Measurements from ENCODE around the gene MAP2K7.
A peak's percentile ranks its signal among the peaks of the same experiment; 100 is the strongest.
"Not testable (repeated sequence)": the region's sequence is repeated elsewhere in the genome, so short reads cannot be mapped to it uniquely, and the experiment has no call there.

The MAP2K7 gene

DNA sequence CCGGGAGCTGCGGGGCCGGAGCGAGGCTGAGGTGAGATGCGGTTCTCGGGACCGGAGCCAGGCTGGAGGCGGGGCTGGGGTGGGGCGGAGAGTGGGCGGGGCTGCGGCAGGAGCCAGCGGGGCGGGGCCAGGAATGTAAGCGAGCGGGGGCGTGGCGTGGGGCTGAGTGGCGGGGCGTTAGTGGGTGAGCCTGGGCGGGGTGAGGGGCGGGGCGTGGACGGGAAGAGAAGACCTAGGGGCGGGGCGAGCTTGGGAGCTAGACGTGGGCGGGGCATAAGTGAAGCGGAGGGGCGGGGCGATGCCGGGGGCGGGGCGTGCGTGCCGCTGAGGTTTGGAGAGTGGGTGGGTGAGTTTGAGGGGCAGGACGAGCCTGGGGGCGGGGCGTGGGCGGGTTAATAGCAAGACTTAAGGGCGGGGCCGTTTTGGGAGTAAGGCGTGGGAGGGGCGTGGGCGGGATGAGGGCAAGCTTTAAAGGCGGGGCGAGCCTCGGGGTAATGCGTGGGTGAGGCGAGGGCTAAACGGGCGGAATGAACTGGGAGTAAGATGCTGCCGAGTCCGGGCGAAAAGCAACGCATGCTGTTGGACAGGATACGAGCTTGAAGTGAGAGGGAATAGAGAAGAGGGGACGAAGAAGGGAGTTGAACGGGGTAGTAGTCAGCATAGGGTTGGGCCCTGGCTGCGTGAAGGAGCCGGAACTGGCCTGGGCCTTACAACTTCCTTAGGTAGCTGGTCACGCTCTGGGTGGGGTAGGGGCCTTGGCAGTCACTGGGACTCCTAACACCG is 17.0 kb downstream of the MAP2K7 start:
- peak; percentile 100 for DNase-seq

DNA sequence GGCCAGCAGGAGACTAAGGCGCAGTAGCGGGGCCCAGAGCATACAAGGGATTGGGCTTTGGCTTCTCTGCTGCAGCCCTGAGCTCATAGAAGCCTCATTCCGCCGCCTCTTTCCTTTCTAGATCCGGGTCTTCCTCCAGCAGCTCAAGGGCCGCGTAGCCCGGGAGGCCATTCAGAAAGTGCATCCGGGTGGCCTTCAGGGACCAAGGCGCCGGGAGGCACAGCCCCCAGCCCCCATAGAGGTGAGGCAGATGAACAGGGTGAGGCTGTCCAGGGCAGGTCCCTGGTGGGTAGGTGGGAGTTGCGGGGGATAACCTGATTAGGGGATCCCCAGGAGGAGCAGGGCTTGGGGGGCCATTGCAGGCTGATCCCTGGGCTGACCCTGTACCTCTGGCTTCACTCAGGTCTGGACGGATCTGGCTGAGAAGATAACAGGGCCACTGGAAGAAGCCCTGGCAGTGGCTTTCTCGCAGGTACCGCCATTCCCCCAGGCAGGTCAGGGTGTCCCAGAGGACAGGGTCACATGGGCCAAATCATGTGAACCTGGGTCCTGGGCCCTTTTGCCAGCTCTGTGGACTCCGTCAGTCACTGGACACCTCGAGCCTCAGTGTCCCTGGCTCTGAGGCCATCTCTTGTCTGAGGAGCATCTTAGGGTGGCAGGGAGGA is 17.8 kb downstream of the MAP2K7 start:
- no peak for DNase-seq

DNA sequence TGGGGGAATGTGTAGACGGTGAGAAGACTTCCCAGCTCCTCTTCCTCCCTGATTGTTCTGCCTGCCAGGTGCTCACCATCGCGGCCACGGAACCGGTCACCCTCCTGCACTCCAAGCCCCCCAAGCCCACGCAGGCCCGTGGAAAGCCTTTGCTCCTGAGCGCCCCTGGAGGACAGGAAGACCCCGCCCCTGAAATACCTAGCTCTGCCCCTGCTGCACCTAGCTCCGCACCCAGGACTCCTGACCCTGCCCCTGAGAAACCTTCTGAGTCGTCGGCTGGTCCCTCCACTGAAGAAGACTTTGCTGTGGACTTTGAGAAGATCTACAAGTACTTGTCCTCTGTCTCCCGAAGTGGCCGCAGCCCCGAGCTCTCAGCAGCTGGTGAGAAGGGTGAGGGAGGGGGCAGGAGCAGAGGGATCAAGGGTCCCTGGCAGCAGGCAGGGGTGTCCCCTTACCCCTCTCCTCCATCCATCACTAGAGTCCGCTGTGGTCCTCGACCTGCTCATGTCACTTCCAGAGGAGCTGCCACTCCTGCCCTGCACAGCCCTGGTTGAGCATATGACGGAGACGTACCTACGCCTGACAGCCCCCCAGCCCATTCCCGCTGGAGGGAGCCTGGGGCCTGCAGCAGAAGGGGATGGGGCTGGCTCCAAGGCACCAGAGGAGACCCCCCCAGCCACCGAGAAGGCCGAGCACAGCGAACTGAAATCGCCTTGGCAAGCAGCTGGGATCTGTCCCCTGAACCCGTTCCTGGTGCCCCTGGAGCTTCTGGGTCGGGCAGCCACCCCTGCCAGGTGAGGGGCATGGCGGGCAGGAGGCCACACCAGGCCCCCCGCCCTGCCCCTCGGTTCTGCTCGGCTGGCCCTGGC is 18.5 kb downstream of the MAP2K7 start:
- no peak for DNase-seq

DNA sequence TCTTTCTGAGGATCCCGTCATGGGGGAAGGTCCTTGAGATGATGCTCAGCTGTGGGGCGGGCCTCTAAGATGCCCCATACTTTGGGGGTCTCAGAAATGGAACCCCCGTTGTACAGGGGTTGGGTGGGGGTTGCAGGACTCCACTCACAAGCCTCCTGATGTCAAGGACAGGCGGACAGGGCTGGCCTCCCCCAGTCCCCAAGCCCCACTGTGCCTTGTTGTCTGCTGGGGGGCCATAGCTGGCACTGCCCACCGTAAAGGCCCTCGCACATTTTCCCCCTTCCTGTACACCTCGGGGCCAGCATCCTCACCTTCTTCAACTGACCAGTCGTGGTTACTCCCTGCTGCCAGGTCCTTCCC is 19.1 kb downstream of the MAP2K7 start:
- DNase-seq = no peak

DNA sequence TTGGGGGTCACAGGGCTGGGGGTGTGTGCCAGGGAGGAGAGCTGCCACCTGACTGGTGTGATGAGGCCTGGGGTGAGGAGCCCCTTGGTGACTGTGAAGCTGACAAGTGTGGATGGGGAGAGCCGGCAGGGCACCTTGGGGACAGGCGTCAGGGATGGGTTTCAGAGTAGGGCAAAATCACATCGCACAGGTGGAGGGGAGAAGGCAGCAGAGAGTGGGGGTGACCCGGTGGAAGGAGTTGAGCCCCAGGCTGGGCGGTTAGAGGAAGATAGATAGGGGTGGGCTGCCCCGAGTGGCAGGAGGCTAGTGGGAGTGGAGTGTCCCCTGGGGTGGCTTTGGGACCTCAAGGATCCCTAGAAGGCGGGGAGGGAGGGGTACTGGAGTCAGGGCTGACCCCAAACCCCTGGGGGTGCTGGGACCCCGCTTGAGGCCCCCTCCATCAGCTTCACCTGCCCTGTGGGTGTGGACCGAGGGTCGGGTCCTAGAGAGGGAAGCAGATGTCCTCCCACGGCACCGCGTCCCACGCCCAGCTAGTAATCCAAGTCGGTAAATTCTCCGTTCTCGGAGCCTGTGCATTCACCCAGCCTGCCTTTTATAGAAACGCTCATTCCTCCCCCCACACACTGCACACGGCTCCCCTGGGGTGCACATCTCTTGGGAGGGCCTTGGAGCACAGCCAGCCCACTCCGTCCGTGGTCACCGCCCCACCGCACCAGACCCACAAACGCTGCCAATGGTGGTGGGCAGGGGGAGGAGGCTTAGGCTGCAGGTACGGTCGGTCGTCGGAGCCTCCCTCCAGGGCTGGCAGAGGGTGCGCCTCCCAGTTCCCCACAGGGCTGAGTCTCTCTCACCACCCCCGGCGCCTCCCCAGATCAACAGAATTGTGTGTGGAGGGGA is 19.9 kb downstream of the MAP2K7 start:
- no peak for DNase-seq

DNA sequence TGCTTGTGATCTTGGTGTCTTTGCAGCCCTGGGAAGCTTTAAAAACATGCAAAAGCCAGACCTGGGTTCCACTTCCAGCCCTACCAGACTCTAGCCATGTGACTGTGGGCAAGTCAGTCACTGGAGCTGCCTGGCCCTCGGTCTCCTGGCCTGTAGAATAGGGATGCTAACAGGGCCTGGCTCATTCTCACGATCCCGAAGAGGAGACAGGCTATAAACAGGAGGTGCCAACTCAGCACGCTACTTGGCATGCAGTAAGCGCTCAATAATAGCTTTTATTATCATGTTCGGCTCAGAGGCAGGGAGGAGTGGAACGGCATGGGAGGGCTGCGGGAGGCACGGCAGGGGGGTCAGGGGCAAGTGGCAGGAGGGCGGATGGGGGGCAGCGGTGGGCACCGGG is 20.6 kb downstream of the MAP2K7 start:
- DNase-seq = no peak

DNA sequence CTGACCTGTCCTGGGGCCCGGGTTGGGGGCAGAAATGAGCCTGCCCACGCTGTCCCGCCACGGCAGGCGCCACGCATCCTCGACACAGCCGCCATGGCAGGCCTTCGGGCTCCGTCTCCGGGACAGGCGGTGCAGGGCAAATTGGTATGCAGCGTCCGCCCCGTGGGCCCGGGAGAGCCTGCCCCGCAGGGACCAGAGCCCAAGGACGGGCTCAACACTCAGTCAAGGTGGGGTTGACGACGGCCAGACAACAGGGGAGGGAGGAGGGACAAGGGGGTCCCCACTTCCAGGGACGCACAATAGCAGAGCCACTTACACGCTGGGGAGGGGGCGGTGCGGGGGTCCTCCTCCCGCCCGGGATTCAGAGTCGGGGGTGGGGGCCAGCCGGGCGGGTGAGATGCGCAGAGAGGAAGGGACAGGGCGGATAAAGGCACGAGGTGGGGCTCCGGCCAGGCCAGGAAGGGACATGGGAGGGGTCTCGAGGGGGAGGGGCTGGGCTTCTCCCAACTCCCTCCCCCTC is 21.0 kb downstream of the MAP2K7 start:
- DNase-seq = no peak

DNA sequence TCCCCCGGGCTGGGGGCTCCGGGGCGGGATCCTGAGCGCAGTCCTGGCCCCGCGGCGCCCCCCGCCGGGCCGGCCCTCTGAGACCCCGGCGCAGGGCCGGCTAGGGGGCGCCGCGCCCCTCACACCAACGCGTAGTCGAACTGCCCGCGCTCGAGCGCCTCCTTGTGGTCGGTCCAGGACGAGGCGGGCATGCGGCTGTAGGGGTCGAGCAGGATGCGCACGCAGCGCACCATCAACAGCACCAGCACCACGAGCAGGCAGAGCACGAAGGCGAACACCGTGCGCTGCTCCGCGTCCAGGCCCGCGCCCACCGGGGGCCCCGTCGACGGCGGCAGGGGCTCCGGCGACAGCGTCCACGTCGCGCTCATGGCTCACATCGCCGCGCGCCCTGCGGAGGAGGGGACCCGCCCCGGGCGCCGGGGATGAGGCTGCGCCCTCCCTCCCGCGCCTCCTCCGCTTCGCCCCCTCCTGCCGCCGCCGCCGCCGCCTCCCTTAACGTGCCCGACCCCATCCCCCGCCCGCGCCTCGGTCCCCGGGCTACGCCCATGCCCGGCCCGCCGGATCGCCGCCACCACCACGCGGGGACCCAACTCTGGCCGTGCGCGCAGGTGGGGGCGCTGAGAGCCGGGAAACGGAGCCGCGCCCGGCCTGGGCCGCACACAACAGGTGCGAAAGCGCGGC is 21.6 kb downstream of the MAP2K7 start:
- peak; percentile 85 for DNase-seq

DNA sequence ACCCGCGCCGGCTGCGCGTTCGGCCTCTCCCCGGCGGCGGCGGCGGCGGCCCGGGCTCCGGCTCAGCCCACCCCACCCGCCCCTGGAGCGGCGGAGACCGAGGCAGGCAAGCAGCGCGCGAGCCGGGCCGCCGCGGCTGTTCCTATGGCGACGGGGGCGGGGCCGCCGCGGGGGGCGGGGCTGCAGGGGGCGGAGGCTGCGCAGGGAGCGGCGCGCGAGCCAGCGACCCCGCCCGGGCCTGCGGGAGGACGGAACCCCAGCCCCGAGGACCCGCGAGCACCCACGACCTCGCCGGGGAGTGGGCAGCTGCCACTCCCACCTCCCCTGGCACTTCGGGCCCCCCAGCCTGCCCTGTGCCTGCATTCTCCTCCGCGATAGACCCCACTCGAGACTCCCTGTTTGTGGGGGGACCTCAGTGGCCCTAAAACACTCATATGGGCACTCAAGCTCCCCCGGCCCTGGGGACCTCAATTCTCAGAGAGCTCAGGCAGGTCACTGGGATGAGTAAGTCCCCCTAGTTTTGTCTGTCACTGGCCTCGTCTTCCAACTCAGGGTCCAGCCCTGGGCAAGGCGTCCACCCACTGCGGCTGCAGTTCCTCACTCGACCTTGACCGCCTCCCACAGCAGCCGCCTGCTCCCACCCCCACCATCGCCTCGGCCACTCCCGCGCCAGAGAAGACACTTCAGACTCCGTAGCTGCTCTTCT is 22.5 kb downstream of the MAP2K7 start, which contains the start of gene CTXN1:
TSS of gene CTXN1 (minus strand) at position 115 of the 706 bp plus-strand sequence. CDS start 597 bp downstream, outside the sequence.
- DNase-seq = peak; percentile 85

DNA sequence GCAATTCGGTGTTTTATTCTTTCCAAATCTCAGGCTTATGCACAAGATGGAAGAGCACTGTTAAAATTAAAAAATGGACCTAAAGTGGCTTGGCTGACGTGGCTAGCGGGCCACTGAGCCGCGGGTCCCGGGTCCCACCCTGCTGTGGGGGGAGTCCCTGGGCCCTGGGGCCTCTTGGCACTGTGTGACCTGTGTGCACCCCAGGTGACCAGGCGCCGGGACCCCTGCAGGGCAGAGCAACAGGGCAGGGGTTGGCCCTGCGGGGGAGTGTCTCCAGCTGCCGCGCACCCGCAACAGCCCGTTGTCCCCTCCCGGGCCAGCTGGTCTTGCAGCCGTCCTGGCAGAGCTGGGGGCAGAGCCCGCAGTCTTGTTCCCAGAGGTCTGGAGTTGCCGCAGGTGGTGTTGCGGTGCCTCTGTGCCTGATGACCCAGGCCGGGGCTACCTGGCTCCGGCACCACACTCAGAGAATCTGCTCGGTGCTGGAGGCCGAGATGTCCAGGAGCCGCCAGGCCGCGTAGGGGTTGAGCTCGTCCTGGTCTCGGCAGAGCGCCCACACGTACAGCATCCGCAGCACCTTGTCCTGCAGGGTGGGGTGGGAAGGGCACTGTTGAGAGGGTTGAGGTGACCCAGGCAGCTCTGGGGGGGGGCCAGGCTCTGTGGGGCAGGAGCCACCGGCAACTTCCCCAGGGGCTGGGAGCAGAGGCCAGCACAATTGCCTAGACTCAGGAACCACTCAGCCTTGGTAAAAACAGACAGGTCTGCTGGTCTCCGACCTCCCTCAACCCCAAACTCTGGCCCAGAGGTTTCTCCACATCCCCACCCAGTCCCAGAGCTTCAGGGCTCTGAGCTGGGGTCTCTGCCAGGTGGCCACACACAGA is 23.3 kb downstream of the MAP2K7 start:
- DNase-seq = no peak

DNA sequence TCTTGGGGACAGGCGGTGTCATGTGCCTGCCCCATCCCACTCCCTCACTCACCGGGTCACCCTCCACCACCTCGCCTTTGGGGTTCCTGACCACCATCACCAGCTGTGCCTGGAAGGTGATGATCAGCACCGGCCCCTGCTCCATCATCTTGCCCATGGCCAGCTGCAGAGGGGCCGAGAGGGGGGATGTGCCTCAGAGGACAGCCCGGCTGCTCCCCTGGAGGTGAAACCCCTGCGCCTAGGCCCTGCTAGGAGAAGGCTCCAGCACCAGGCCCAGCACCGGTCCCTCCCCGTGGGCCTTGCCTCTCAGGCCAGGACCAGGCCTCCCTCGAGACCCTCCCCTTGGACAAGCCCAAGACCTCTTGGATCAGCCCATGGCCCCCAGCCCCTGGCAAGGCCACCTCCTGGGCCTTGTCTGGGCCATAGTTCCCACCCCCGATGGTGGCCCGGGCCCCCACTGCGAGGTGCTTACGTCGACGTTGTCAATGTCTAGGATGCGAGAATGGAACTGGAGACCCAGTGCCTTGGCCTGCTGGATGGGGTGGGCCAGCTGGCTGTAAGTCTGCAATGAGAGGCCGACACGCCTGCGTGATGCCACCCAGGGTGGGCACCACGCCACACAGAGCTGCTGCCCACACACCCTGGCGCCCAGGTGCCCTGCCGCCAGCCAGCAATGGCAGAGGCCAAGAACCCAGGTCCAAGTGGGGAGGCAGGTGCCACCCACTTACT is 24.1 kb downstream of the MAP2K7 start:
- DNase-seq = no peak

DNA sequence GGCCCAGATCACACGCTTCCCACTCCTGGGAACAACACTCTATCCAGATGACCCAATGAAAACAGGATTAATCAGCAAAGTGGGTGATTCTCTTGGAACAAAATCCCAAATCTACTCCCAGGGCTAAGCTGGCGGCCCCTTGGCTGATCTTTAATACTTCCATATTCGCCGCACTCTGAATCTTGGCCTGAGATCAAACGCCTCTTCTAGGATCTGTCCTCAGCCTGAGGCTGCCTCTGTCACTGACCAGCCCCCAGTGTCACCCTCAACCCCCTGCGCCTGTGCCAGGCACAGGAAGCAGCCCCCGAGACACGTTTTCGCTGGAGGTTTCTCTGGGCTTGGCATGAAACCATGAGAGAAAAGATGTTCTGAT is 24.6 kb downstream of the MAP2K7 start:
- no peak for DNase-seq

DNA sequence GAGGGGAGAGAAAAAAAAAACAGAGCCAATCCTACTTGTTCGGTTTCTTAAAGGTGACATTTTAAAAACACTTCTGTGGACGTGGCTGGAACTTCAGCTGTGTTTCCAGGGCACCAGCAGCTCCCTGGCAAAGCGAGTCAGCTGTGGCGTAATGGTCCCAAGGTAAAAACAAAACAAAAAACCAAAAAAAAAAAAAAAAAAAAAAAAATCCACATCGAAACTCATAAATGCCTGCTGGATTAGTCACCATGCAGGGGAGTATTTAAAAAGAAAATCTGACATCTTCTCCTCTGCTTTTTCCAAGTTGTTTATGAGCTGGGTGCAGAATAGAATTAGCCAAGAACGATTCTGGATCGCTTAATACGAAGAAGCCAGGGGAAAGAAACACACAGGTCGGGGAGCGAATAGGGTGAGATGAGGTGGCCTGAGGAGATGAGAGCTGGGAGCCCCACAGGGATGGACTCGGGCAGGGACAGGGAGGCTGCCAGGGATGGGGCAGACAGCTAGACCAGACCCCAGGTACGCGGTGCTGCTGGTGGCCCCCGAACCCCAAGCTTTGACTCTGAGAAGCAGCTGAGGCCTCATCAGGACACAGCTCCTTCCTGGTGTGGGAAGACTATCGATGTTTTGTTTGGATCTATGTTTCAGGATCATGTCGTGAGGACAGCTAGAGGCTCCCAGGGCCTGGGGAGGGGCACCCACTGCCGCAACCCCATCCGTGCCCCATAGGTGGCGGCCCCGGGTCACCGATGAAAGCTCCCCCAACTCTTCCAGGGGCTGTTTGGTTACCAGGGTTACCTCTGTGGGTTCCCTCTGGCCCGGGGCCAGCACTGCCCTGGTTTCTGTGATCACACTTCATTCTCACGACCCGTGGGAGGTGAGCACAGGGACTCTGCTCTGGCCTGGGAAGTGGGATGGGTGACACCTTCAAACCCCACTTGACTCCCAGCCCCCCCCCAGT is 25.3 kb downstream of the MAP2K7 start:
- no peak for DNase-seq

DNA sequence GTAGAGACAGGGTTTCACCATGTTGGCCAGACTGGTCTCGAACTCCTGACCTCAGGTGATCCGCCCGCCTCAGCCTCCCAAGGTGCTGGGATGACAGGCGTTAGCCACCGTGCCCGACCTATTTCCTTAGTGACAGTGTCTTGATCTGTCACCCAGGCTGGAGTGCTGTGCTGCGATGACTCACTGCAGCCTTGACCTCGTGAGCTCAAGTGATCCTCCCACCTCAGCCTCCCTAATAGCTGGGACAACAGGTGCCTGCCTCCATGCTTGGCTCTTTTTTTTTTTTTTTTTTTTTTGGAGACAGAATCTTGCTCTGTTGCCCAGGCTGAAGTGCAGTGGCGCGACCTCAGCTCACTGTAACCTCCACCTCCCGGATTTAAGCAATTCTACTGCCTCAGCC is 26.4 kb downstream of the MAP2K7 start:
- DNase-seq = not testable (repeated sequence)

DNA sequence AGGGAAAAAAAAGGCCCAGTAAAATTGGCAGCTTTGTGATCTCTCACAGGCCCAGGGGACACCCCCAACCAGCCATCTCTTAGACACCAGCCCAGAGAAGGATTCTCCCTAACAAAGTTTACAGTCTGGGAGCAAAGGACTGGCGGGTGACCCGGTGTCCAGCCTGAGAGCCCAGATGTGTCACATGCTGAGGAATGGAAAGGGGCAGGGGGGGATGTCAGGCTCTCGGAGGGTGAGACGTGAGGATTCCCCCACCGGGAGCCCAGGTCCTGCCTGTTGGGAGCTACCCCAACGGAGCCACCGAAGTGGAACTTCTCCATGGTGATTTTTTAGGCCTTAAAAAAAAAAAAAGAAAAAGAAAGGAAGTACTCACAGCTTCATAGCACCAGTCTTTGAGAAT is 27.1 kb downstream of the MAP2K7 start:
- DNase-seq = no peak

DNA sequence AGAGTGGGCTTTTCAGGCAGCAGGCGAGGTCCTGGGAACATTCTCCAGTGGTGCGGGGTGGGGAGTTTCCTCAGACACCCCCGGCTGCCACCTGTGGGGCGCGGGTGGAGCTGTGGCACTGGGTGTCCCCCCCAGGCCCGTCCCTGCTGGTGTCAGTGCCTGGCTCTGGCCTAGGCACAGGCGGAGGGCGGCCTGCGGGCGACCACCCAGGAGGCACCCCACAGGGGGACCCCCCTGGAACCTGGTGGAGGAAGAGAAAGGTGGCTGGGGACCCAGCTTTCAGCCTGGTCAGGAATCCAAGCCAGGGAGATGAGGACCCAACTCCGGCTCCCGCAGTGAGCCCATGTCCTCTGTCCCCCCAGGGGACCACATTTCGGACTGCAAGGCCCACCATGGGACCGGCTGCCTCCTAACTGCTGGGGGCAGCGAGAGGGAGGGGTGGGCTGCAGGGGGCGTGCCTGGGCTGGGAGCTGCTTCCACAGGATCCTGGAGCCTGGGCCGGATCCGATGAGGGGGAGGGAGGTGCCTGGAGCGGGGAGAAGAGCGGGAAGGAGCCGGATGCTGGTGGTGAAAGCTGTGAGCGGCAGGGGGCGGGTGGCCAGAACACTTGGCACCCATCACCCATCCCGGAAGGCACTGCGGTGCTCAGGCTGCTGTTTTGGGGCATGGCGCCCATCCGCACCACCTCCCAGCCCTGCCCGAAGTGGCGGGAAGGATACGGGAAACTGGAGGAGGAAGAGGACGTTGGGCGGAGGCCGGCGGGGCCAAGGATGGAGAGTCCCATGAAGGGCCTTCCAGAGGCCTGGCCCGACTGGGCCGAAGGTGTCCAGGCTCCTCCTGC is 27.8 kb downstream of the MAP2K7 start:
- no peak for DNase-seq

All from right forelimb (tissue), 1 donor.